DND-41 (cell line): Measurements from ENCODE around the gene CMYA5.

ENCODE experiments used
- ATAC-seq: fragments of 200-7000 bp; cut with Tn5 transposase; 3 replicates; pipeline ENCODE4 v1.9.1; 2021; ENCODE audit warnings: low read depth; ENCODE audit not compliant: insufficient read depth
- DNase-seq: peaks from one replicate; pipeline ENCODE4 v3.0.0-alpha.2; 2020
- H2AFZ ChIP-seq: 2 replicates; pipeline ENCODE4 v1.6.0; 2012; ENCODE audit warnings: low read depth, low read length
- H3K27ac ChIP-seq: 2 replicates; pipeline ENCODE4 v1.5.1; 2012; ENCODE audit warnings: low read length, inconsistent platforms
- H3K27me3 ChIP-seq: fragments of 200-600 bp; sonication (generic); 2 replicates; pipeline ENCODE4 v1.6.0; 2012; ENCODE audit warnings: low read length, mild to moderate bottlenecking, inconsistent platforms; ENCODE audit not compliant: insufficient read depth, poor library complexity
- H3K36me3 ChIP-seq: 2 replicates; pipeline ENCODE4 v1.5.1; 2012; ENCODE audit warnings: low read length, inconsistent platforms; ENCODE audit not compliant: insufficient read depth
- H3K4me1 ChIP-seq: 2 replicates; pipeline ENCODE4 v1.5.1; 2012; ENCODE audit warnings: mild to moderate bottlenecking, low read length; ENCODE audit not compliant: insufficient read depth
- H3K4me2 ChIP-seq: 2 replicates; pipeline ENCODE4 v1.6.0; 2012; ENCODE audit warnings: mild to moderate bottlenecking, moderate library complexity, low read length, inconsistent platforms; ENCODE audit not compliant: insufficient read depth
- H3K4me3 ChIP-seq, 2 experiments: fragments of 200-600 bp in 1 of 2; shearing (Covaris generic) in 1 of 2; 2 replicates each; pipeline ENCODE4 v1.5.1; 2012 to 2016; ENCODE audit warnings: inconsistent platforms in 2 of 2, low read length in 2 of 2, mild to moderate bottlenecking in 2 of 2, low read depth in 1 of 2, moderate library complexity in 1 of 2
- H3K79me2 ChIP-seq: 2 replicates; pipeline ENCODE4 v1.6.0; 2012; ENCODE audit warnings: low read length, inconsistent platforms; ENCODE audit not compliant: insufficient read depth
- H3K9ac ChIP-seq: 2 replicates; pipeline ENCODE4 v1.6.0; 2012; ENCODE audit warnings: low read depth, mild to moderate bottlenecking, inconsistent platforms, low read length, moderate library complexity
- H3K9me3 ChIP-seq: 2 replicates; pipeline ENCODE4 v1.5.1; 2012; ENCODE audit warnings: low read length, moderate library complexity, mild to moderate bottlenecking, inconsistent platforms; ENCODE audit not compliant: insufficient read depth, severe bottlenecking
- H4K20me1 ChIP-seq: 2 replicates; pipeline ENCODE4 v1.6.0; 2012; ENCODE audit warnings: low read length; ENCODE audit not compliant: insufficient read depth
- CTCF ChIP-seq: IDR thresholded peaks from 2 replicates; pipeline ENCODE4 v1.5.1; 2012; ENCODE audit warnings: borderline replicate concordance, low read length, moderate library complexity, mild to moderate bottlenecking; ENCODE audit not compliant: poor library complexity, severe bottlenecking; ENCODE audit errors: extremely low read depth
- EZH2 ChIP-seq: IDR thresholded peaks from 3 replicates; pipeline ENCODE4 v1.6.1; 2012; ENCODE audit warnings: borderline replicate concordance, low read depth, mild to moderate bottlenecking, moderate library complexity, low read length, inconsistent platforms; ENCODE audit not compliant: severe bottlenecking

The CMYA5 gene

GRCh38 chr5:79745255-79745654, 55.6 kb downstream of the CMYA5 start:
- no peaks in the 10 kb centered on the region for H3K27me3 ChIP-seq
- H3K9me3 ChIP-seq: no peaks in the 10 kb centered on the region
- no peak overlapping the region for H3K4me2 ChIP-seq
- TF ChIP-seq CTCF (no peak), EZH2 (no peak)
- H3K4me3 ChIP-seq: no peak overlapping the region
- no peaks in the 10 kb centered on the region for H4K20me1 ChIP-seq
- no peak for ATAC-seq
- no peak overlapping the region for H3K9ac ChIP-seq
- no peaks in the 10 kb centered on the region for H3K79me2 ChIP-seq
- no peaks in the 10 kb centered on the region for H3K36me3 ChIP-seq
- no peaks in the 10 kb centered on the region for H3K4me1 ChIP-seq
- no peak overlapping the region for H3K27ac ChIP-seq
- DNase-seq: no peak
- H2AFZ ChIP-seq: no peak overlapping the region

GRCh38 chr5:79746642-79747569, 57.3 kb downstream of the CMYA5 start:
- Histone ChIP-seq H3K27ac (no peak overlapping the region), H3K4me1 (no peaks in the 10 kb centered on the region), H3K4me3 (no peak overlapping the region), H3K4me2 (no peak overlapping the region), H3K27me3 (no peaks in the 10 kb centered on the region), H2AFZ (no peak overlapping the region), H3K9ac (no peak overlapping the region), H3K79me2 (no peaks in the 10 kb centered on the region), H3K9me3 (no peaks in the 10 kb centered on the region), H3K36me3 (no peaks in the 10 kb centered on the region), H4K20me1 (no peaks in the 10 kb centered on the region)
- TF ChIP-seq EZH2: no peak
- TF ChIP-seq CTCF: no peak
- ATAC-seq: no peak
- no peak for DNase-seq

- Histone ChIP-seq H4K20me1 (no peaks in the 10 kb centered on the region), H3K27ac (no peak overlapping the region), H3K4me3 (no peak overlapping the region), H3K4me1 (peaks cover 1% of the 10 kb centered on the region), H3K27me3 (no peaks in the 10 kb centered on the region), H3K9ac (no peak overlapping the region), H3K36me3 (no peaks in the 10 kb centered on the region), H2AFZ (no peak overlapping the region), H3K79me2 (no peaks in the 10 kb centered on the region), H3K9me3 (no peaks in the 10 kb centered on the region), H3K4me2 (no peak overlapping the region)
- ATAC-seq: no peak
- no peak for TF ChIP-seq EZH2
- no peak for DNase-seq
Observed at GRCh38 chr5:79750611-79751510, 61.2 kb downstream of the CMYA5 start.
